IMR-90 (cell line): Measurements from ENCODE around the gene FTL. TPM values are rescaled to one million over a fixed set of nuclear protein-coding genes. Genes with fewer than 3 reads are reported as not detected.
A peak's percentile ranks its signal among the peaks of the same experiment; 100 is the strongest.

ENCODE experiments used
- ATAC-seq: fragments of 200-7000 bp; cut with Tn5 transposase; 2 replicates; pipeline ENCODE4 v1.9.1; 2020; ENCODE audit warnings: low read depth, mild to moderate bottlenecking, moderate library complexity
- BruUV-seq: library from RNA; stranded (reverse); fragments of 400-500 nt; replicated peaks from 2 replicates; lab custom pipeline; 2021; lab: Mats Ljungman, UMichigan
- CTCF ChIA-PET: fragments of 300-600 bp; formaldehyde crosslinking; extraction: SDS; loops from one replicate; lab custom pipeline; 2021; ENCODE audit warnings: antibody characterized with exemption; lab: Yijun Ruan, JAX
- POLR2A ChIA-PET: fragments of 300-600 bp; sonication (Branson Sonifier 250); formaldehyde crosslinking; loops from one replicate; lab custom pipeline; 2022; ENCODE audit warnings: antibody characterized with exemption; ENCODE audit not compliant: unreplicated experiment; lab: Charles Lee
- DNase-seq: peaks from one replicate; pipeline ENCODE4 v3.0.0; 2013
- H2AFZ ChIP-seq: replicated peaks from 2 replicates; pipeline ENCODE3; 2013; ENCODE audit warnings: low read length, mild to moderate bottlenecking; ENCODE audit not compliant: poor library complexity
- H2AK5ac ChIP-seq: 2 replicates; pipeline ENCODE4 v1.6.1; 2013; ENCODE audit warnings: low read depth, low read length, inconsistent platforms
- H2AK9ac ChIP-seq: replicated peaks from 2 replicates; pipeline ENCODE3; 2013; ENCODE audit warnings: mild to moderate bottlenecking, low read depth, low read length, moderate library complexity; ENCODE audit not compliant: poor library complexity
- H2BK120ac ChIP-seq: 2 replicates; pipeline ENCODE4 v1.6.1; 2013; ENCODE audit warnings: low read depth, low read length, inconsistent platforms
- H2BK15ac ChIP-seq: 3 replicates; pipeline ENCODE4 v1.6.1; 2013; ENCODE audit warnings: low read depth, low read length, inconsistent platforms
- H2BK20ac ChIP-seq: 2 replicates; pipeline ENCODE4 v1.6.1; 2013; ENCODE audit warnings: low read depth, mild to moderate bottlenecking, inconsistent platforms, low read length, moderate library complexity
- H2BK5ac ChIP-seq: 2 replicates; pipeline ENCODE4 v1.6.1; 2013; ENCODE audit warnings: mild to moderate bottlenecking, low read depth, low read length, inconsistent platforms; ENCODE audit not compliant: poor library complexity, severe bottlenecking
- H3K14ac ChIP-seq: replicated peaks from 2 replicates; pipeline ENCODE4 v1.6.1; 2013; ENCODE audit warnings: low read depth, low read length, inconsistent platforms
- H3K18ac ChIP-seq: 2 replicates; pipeline ENCODE4 v1.6.1; 2013; ENCODE audit warnings: low read depth, low read length, control low read depth
- H3K23ac ChIP-seq: 2 replicates; pipeline ENCODE4 v1.6.1; 2013; ENCODE audit warnings: low read depth, low read length, inconsistent platforms
- H3K27ac ChIP-seq: 2 replicates; pipeline ENCODE4 v1.5.1; 2013; ENCODE audit warnings: mild to moderate bottlenecking, control low read depth, low read length; ENCODE audit not compliant: insufficient read depth
- H3K27me3 ChIP-seq: 2 replicates; pipeline ENCODE4 v1.6.1; 2013; ENCODE audit warnings: low read length; ENCODE audit not compliant: control insufficient read depth, insufficient read depth
- H3K36me3 ChIP-seq: 2 replicates; pipeline ENCODE4 v1.6.1; 2013; ENCODE audit warnings: low read length, mixed read lengths; ENCODE audit not compliant: control insufficient read depth, insufficient read depth
- H3K4ac ChIP-seq: 2 replicates; pipeline ENCODE4 v1.6.1; 2013; ENCODE audit warnings: low read depth, low read length, inconsistent platforms
- H3K4me1 ChIP-seq: 2 replicates; pipeline ENCODE4 v1.6.1; 2013; ENCODE audit warnings: low read length, mixed read lengths; ENCODE audit not compliant: control insufficient read depth, insufficient read depth
- H3K4me2 ChIP-seq: 2 replicates; pipeline ENCODE4 v1.6.1; 2013; ENCODE audit warnings: low read depth, mild to moderate bottlenecking, control low read depth, low read length, moderate library complexity
- H3K4me3 ChIP-seq: 2 replicates; pipeline ENCODE4 v1.5.1; 2013; ENCODE audit warnings: low read depth, mild to moderate bottlenecking, control low read depth, low read length, moderate library complexity; ENCODE audit not compliant: insufficient read depth
- H3K56ac ChIP-seq: 2 replicates; pipeline ENCODE4 v1.6.1; 2013; ENCODE audit warnings: low read length, inconsistent platforms; ENCODE audit not compliant: insufficient read depth; ENCODE audit errors: extremely low read depth
- H3K79me1 ChIP-seq, 2 experiments: 2 replicates each; pipeline ENCODE4 v1.6.1; 2013; ENCODE audit warnings: low read length in 2 of 2, inconsistent platforms in 1 of 2, low read depth in 1 of 2
- H3K9ac ChIP-seq: 2 replicates; pipeline ENCODE4 v1.6.1; 2013; ENCODE audit warnings: low read depth, low read length, control low read depth
- H3K9me1 ChIP-seq: 2 replicates; pipeline ENCODE4 v1.6.1; 2013; ENCODE audit warnings: low read length, inconsistent platforms; ENCODE audit not compliant: insufficient read depth
- H3K9me3 ChIP-seq: 2 replicates; pipeline ENCODE4 v1.6.1; 2013; ENCODE audit warnings: low read length; ENCODE audit not compliant: control insufficient read depth, insufficient read depth
- H4K20me1 ChIP-seq: 2 replicates; pipeline ENCODE4 v1.6.1; 2013; ENCODE audit warnings: low read length, inconsistent platforms; ENCODE audit not compliant: insufficient read depth
- H4K5ac ChIP-seq: 2 replicates; pipeline ENCODE4 v1.6.1; 2013; ENCODE audit warnings: mild to moderate bottlenecking, low read depth, low read length, control low read depth
- H4K8ac ChIP-seq, 2 experiments: 2 replicates each; pipeline ENCODE4 v1.6.1; 2013; ENCODE audit warnings: low read depth in 2 of 2, low read length in 2 of 2, control low read depth in 1 of 2, inconsistent platforms in 1 of 2
- H4K91ac ChIP-seq: 2 replicates; pipeline ENCODE4 v1.6.1; 2013; ENCODE audit warnings: low read depth, low read length, inconsistent platforms; ENCODE audit not compliant: insufficient read depth
- CEBPB ChIP-seq: IDR thresholded peaks from 2 replicates; pipeline ENCODE4 v1.6.1; 2012; ENCODE audit warnings: low read depth, low read length, improper control_type of control experiment
- ELK1 ChIP-seq: fragments of 150-350 bp; IDR thresholded peaks from 2 replicates; pipeline ENCODE4 v1.6.1; 2016; ENCODE audit warnings: low read depth, mild to moderate bottlenecking, low read length, moderate library complexity, borderline replicate concordance
- FOS ChIP-seq: fragments of 150-350 bp; IDR thresholded peaks from 2 replicates; pipeline ENCODE4 v1.6.1; 2016; ENCODE audit warnings: low read depth, low read length
- WGBS, 2 experiments: methylation state at CpG; one replicate each; pipeline versions ENCODE4 v1.1.5 to v1.1.7; 2013; ENCODE audit warnings: missing lambda C conversion rate in 2 of 2; ENCODE audit not compliant: insufficient read length in 1 of 2; ENCODE audit errors: extremely low coverage in 2 of 2; 5-methylcytosine and 5-hydroxymethylcytosine counted together
- dilution Hi-C: fragments of 300-500 bp; cut with HindIII; formaldehyde crosslinking; loops from one replicate; pipeline ENCODE4 v1.14.3; 2018; ENCODE audit warnings: low sequenced_read_pairs; ENCODE audit not compliant: unreplicated experiment
- in situ Hi-C: fragments of 300-500 bp; cut with MboI; formaldehyde crosslinking; loops from 3 replicates; pipeline ENCODE4 v1.14.3; 2019; ENCODE audit warnings: low sequenced_read_pairs, inconsistent platforms, mixed read lengths
- intact Hi-C: fragments of 100-400 bp; cut with micrococcal nuclease; formaldehyde crosslinking; loops from 2 replicates; pipeline ENCODE4 v1.10.0; 2022
- polyA plus RNA-seq, 3 experiments: library from polyadenylated mRNA; depleted of rRNA; stranded (reverse); fragments of >200 nt; gene quantifications; 2 replicates each; pipeline ENCODE4 v1.2.3, GENCODE V29; 2012; ENCODE audit warnings: low replicate concordance in 1 of 3
- total RNA-seq: library from RNA; depleted of rRNA; stranded (reverse); fragments of >200 nt; gene quantifications from 2 replicates; pipeline ENCODE4 v1.2.3, GENCODE V29; 2012

FTL gene
- total and polyA plus RNA-seq, 2 of the 4 experiments (the other 2 are of a cell fraction), result 1,057 to 2,944 TPM

GRCh38 chr19:48945415-48945814 lies 19.7 kb upstream of the FTL start:
- WGBS, 2 experiments, result no CpG with 5 or more reads among the region's 5 CpGs
- H3K4me3 ChIP-seq, result no peak overlapping the region
- no peak overlapping the region for H2AK5ac ChIP-seq
- H3K4ac ChIP-seq, result no peak overlapping the region
- H3K9ac ChIP-seq, result no peak overlapping the region
- no peak overlapping the region for H2AK9ac ChIP-seq
- no peak overlapping the region for H3K14ac ChIP-seq
- no peak overlapping the region for H3K27ac ChIP-seq
- H3K9me3 ChIP-seq, result peaks cover 12% of the 10 kb centered on the region; the same call in 1 of the 2 replicates
- H2BK15ac ChIP-seq, result no peak overlapping the region
- H4K91ac ChIP-seq, result no peak overlapping the region
- BruUV-seq, result no TSS peak
- no peak overlapping the region for H4K8ac ChIP-seq
- no peaks in the 10 kb centered on the region for H4K20me1 ChIP-seq
- ATAC-seq, result no peak
- H3K18ac ChIP-seq, result no peak overlapping the region
- H3K9me1 ChIP-seq, result no peaks in the 10 kb centered on the region
- dilution Hi-C loops, result no loop called here
- H3K79me1 ChIP-seq, result no peaks in the 10 kb centered on the region
- no peaks in the 10 kb centered on the region for H3K36me3 ChIP-seq
- POLR2A ChIA-PET, result no interaction called here
- H3K4me2 ChIP-seq, result no peak overlapping the region
- H2AFZ ChIP-seq, result no peak overlapping the region
- CTCF ChIA-PET, result no interaction called here
- no peak overlapping the region for H2BK120ac ChIP-seq
- no peak overlapping the region for H2BK5ac ChIP-seq
- DNase-seq, result no peak
- no peaks in the 10 kb centered on the region for H3K4me1 ChIP-seq
- no peak for TF ChIP-seq ELK1
- TF ChIP-seq FOS, result no peak
- 0 out of 2 replicates have a peak, but pooled peaks have one; percentile 21 for TF ChIP-seq CEBPB
- in situ Hi-C loops, result no loop called here
- intact Hi-C loops, result no loop called here
- no peak overlapping the region for H3K23ac ChIP-seq
- no peak overlapping the region for H2BK20ac ChIP-seq
- no peak overlapping the region for H4K5ac ChIP-seq
- no peaks in the 10 kb centered on the region for H3K27me3 ChIP-seq
- H3K56ac ChIP-seq, result no peak overlapping the region
